ENCODE data around the gene PAK4. TPM values are rescaled to one million over a fixed set of nuclear protein-coding genes. Genes with fewer than 3 reads are reported as not detected.
A peak's percentile ranks its signal among the peaks of the same experiment; 100 is the strongest.

Gene PAK4
- polyA plus RNA-seq, 5 donors, result 32.3 to 71.0 (median 52.4) TPM

DNA sequence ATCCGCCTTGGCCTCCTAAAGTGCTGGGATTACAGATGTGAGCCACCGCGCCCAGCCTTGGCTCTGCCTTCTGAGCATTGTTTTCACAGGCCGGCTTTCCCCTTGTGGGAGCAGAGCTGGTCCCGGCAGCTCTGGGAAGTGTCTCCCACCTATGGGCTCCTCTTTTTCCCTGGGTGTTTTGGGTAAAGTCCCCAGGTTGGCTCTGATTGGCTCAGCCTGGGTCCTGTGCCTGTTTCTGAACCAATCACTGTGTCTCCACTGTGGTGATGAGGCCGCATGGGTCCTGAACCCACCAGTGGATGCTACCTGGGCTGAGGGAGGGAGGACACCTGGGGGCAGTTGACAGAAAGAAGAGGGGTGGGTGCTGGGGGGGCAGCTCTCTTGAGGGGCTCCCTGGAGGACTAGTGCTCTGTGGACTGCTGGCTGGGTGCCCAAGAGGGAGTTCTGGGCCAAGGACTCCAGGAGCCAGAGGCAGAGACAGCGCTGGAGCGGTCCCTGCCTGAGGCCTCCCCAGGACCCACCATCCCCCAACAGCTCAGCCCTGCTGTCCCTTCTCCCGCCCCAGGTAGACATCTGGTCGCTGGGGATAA is 51.6 kb downstream of the PAK4 start:
- DNase-seq, result no peak

DNA sequence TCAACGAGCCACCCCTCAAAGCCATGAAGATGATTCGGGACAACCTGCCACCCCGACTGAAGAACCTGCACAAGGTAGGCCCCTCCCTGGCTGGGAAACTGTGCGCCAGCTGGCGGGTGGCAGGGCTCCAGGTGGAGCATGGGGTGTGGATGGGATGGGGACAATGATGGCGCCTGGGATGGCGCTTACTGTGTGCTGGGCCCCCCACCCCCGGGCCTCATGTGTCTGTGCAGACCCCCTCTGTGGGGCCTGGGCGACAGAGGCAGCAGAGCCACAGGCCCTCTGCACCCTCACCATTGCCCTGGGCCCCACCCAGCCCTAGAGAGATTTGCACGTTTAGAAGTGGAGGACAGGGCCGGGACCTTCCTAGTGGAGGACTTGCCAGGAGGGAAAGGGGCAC is 52.1 kb downstream of the PAK4 start:
- DNase-seq, result no peak

DNA sequence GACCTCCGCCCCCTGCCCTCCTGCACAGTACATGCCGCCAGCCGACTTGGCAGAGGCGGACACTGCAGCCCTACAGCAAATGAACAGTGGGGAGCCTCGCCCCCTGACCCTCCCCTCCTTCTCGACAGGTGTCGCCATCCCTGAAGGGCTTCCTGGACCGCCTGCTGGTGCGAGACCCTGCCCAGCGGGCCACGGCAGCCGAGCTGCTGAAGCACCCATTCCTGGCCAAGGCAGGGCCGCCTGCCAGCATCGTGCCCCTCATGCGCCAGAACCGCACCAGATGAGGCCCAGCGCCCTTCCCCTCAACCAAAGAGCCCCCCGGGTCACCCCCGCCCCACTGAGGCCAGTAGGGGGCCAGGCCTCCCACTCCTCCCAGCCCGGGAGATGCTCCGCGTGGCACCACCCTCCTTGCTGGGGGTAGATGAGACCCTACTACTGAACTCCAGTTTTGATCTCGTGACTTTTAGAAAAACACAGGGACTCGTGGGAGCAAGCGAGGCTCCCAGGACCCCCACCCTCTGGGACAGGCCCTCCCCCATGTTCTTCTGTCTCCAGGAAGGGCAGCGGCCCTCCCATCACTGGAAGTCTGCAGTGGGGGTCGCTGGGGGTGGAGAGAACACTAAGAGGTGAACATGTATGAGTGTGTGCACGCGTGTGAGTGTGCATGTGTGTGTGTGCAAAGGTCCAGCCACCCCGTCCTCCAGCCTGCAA is 52.9 kb downstream of the PAK4 start:
- no peak for DNase-seq

DNA sequence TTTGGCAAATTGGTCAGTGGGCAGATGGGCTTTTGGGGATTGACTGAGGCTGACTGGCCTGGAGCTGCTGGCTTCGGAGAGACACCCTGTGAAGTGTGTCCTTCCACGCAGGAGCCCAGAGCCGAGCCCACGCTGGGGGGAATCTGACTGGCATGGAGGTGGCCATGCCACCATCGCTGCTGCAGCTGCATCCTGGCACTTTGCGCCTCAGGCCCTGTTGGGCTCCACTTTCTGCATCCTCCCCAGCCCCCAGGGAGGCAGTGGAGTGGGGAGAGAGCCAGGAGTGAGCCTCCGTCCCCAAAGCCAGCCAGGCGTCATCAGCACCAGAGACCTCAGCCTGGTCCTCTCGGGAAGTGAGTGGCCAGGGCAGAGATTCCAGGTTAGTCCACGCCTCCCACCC is 54.2 kb downstream of the PAK4 start:
- DNase-seq, result no peak

DNA sequence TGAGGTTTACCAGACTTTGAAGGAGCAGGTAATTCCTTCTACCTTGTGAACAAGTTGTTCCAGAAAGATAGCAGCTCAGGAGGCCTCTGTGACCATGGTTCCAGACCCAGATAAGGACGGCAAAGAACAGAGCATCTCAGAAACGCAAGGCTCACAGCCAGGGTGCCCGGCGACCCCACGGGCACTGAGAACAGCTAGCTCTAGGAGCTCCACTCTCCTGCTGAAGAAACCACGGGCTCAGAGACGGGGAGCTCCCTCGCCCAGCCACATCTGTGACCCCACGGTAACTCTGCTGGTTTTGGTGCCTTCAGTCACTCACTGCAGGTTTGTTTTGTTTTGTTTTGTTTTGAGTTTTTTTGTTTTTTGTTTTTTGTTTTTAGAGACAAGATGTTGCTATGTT is 55.2 kb downstream of the PAK4 start:
- no peak for DNase-seq

DNA sequence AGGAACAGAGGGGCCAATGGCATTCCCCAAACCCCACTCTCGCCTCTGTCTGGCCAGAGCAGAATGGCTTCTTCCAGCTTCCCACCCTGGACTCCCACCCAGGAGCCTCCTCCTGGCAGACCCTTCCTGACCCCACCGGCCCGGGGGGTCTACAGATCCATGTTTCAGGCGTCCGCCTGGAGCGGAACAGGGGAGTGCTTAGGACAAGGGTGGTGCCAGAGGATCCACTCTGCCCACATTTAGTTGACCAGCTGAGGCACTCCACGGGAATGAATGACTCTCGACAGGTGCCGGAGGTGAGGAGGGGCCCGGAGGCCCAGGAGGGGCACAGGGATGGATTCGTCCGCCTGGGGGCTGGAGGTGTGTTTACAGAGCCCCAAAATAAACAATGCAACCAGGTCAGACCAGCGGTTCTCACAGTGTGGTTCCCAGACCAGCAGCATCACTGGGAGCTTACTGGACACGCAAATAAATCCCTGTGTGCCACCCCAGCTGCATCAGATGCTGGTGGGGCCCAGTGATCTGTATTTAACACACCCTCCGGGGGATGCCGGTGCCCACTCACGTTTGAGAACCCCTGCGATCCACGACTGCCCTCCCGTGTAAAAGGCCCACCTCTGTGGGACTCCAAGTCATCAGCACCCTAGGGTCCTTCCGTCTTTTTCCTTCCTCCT is 56.1 kb downstream of the PAK4 start:
- DNase-seq, result no peak

DNA sequence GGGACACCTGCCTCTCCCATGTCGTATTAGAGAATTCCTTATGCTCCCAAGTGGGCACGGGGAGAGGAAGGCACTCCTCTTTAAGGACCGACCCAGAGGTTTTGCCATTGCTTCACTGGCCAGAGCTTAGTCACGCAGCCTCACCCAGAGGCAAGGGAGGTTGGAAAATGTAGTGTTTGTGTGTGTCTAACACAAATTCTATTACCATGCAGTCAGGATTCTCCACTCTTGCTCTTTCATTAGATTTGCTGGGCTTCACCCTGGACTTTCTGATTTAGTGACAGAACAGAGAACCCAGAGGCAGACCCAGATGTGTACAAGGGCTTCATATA is 56.6 kb downstream of the PAK4 start:
- no peak for DNase-seq

DNA sequence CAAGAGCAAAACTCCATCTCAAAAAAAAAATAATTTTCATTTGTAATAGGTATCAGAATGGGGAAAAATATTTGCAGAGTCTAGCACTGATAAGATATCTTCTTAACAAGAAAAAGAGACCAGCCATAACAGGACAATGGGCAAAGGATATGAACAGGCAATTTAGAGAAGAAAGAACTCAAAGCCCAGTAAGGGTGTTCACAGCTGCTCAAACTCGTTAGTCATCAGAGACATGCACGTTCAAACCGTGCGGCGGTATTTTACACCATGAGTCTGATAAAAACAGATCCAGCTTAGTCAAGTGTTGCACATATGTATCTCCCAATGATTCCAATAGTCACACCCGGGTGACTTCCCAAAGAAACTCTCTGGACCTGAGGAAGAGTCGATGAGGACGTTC is 57.5 kb downstream of the PAK4 start:
- no peak for DNase-seq

DNA sequence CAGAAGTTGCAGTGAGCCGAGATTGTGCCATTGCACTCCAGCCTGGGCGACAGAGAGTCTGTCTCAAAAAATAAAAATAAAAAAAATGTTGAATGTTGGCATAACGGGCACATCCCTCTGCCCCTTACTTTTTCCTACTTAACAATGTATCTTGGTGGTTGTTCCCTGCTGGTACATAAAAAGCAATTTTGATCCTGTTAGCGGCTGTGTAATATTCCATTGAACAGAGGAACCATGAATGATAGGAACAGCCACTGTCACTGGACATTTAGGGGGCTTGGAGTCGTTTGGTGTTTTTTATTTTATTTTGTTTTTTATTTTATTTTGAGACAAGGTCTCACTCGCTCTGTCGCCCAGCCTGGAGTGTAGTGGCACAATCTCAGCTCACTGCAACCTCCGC is 60.8 kb downstream of the PAK4 start:
- no peak for DNase-seq

DNA sequence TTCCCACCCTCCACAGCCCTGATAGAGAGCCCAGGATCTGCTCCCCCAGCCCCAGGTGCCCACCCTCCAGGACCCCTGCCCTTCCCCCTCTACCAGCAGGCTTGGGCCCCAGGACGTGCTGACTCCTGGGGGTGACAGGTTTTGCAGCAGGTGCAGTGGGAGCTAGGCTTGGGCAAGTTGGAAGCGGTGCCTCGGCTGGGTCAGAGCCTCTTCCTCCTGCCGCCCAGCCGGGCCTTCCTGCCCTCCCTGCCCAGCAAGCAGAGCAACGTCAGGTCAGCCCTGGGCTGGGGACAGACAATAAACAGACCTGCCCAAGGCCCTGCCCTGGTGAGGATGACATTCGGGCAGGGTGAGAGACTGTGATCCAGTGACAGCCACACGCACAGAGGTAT is 62.0 kb downstream of the PAK4 start:
- DNase-seq, result no peak

DNA sequence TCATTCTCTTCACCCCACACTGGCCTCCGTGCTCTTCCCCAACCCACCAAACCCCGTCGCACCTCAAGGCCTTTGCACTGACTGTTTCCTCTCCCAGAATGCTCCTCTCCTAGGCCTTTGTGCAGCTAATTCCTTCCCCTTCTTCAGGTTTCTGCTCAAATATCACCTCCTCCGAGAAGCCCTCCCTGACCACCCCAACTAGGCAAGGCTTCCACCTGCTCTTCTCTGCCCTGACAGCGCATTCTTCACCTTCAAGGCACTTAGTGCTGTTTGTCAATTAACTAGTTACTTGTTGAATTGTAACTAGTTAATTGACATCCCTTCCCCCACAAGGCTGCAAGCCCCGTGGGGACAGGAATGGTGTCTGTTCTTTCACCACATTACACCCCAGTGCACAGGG is 63.4 kb downstream of the PAK4 start:
- no peak for DNase-seq

DNA sequence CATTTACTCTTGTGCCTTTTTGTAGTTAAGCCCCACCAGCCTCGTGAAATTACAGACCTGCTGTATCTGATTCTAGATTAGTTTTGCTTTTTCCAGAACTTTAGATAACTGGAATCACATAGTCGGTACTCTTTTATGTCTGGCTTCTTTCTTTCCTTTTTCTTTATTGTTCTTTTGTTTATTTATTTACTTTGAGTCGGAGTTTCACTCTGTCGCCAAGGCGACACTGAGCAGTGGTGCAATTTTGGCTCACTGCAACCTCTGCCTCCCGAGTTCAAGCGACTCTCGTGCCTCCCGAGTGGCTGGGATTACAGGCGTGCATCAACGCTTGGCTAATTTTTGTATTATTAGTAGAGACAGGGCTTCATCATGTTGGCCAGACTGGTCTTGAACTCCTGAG is 65.2 kb downstream of the PAK4 start:
- DNase-seq, result no peak

DNA sequence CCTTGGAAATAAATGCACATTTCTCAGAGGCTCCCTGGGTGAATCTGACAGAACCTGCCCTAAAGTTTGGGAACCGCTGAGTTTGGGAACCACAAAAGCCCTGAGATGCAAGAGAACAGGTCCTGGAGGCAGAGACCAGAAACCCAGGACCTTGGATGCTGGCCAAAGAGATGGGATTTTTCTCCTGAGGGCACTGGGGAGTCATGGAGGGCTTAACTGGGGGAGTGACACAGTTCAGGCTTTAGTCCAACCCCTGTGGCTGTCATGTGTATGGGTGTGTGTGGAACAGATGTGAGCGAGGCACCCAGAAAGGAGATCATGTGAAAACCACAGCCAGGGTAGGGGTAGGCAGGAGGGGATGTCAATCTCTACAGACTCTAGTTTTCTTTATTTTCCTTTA is 67.3 kb downstream of the PAK4 start:
- DNase-seq, result no peak

DNA sequence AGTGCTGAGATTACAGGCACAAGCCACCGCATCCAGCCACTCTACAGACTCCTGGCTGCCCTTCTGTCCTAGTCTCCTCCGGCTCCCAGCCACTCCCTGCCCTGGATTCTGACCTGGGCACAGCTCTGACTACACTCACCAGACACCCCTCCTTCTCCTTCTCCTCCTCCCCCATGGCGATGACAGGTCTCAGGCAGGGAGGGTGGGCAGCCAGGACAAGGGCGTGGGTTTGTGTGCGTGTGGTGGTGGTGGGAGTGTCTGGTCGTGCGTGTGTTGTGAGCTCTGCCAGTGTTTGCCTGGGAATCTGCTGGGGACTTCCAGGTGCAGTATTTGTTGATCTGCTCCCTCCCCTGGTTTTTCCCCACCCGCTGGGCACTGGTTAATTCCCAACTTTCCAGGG is 68.2 kb downstream of the PAK4 start:
- DNase-seq, result no peak

DNA sequence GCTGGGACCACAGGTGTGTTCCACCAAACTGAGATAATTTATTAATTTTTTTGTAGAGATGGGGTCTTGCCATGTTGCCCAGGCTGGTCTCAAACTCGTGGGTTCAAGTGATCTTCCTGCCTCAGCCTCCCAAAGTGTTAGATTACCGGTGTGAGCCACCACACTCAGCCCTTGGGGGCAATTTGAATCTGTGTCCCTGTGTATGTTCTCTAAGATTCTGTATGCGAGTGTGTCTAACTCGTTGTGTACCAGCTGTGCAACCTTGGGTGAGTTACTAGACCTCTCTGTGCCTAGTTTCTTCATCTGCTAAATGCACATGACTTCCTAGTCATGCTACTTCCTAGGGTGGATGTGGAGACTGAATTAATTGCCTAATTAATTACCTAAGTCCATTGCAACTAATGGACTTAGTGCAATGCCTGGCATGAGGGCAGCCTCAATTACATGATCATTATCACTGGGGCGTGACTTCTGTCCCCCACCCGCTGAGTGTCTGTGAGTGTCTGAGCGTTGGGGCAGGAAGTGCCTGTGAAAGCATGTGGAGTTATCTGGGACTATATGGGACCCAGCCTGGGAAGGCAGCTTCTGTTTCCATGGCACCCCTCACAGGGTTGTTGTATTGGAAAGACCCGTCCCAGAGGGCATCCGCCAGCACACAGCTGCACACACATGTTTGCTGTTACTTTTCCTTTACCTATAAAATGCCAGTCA is 69.4 kb downstream of the PAK4 start:
- DNase-seq, result no peak

DNA sequence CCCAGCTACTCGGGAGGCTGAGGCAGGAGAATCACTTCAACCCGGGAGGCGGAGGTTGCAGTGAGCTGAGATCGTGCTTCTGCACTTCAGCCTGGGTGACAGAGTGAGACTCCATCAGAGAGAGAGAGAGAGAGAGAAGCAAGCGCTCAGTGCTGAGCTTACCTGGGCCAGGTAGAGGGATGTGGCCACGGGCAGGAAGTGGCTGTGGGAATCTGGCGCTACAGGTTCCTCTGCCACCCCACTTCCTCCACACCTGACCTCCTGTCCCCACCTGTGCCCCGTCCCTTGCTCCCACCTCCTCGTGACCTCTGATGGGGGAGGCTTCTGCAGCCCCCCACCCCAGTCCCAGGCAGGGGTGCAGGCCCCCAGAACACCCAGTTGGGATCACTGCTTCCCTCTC is 70.2 kb downstream of the PAK4 start:
- no peak for DNase-seq

DNA sequence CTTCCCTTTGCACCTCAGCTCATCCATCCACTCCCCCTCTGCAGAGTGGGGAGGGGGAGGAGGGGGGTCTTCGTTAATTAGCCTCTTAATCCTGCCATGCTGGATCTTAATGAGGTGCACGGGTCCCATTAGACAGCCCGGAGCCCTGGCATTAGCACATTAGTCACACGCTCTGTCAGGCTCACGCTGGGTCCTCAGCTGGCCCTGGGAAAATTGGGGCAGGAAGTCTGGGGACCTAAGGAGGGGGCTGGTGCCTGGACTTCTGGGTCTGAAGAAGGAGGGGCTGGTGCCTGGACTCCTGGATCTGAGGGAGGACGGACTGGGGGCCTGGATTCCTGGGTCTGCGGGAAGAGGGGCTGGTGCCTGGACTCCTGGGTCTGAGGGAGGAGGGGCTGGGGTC is 70.7 kb downstream of the PAK4 start:
- no peak for DNase-seq

DNA sequence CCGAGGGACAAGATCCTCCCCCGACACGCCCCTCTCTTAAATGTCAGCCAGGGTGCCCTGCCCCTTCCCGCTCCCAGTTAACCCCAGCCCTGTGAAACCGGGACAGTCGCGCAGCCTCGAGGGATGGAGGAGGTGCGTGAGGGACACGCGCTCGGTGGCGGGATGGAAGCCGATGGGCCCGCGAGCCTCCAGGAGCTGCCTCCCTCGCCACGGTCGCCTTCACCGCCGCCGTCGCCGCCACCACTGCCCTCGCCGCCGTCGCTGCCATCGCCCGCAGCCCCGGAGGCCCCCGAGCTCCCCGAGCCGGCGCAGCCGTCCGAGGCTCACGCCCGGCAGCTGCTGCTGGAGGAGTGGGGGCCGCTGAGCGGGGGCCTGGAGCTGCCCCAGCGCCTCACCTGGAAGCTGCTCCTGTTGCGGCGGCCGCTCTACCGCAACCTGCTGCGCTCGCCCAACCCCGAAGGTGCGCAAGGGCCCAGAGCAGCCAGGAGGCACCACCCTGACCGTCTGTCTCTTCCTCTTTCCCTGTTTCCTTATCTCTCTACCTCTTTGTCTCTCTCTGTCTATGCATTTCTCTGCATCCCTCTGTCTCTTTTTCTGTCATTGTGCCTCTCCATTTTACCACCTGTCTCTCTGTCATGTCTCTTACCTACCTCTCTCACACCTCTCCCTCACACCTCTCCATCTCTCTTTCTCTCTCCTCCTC is 71.4 kb downstream of the PAK4 start, which contains the start of gene NCCRP1:
TSS of gene NCCRP1 (plus strand) at position 105 of the 703 bp plus-strand sequence. CDS start at position 124, 19 bp downstream.
- no peak for DNase-seq

DNA sequence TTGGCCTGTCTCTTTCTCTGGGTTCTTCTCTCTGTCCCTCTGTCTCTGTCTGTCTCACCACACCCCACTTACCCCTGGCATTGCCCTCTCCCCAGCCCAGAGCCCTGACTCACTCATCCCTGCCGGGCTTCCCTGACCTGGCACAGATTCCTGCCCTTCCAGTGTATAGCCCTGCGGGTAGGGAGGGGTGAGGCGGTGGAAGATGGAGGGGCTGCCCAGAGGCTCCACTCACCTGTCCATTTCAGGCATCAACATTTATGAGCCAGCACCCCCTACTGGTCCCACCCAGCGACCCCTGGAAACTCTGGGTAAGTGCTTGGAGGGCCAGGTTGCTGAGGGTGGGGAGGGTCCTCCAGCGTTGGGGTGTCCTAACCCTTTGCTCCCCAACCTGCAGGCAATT is 72.2 kb downstream of the PAK4 start:
- DNase-seq, result no peak

DNA sequence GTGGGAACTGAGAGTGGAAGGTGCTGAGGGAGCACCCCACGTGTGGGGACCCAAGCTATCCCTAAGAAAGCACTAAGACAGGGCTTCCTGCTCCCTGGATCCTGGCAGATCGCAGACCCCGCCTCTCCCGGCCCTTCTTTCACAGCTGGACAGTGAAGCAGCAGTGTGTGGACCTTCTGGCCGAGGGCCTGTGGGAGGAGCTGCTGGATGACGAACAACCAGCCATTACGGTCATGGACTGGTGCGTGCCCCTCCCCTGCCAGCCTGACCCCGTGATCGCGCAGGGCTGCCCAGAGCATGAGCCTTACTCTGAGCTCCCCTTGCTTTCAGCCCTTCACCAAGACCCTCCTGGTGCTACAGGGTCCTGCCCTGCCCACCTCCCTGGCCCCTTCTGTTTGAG is 73.4 kb downstream of the PAK4 start:
- DNase-seq, result peak; percentile 28 to 40

DNA sequence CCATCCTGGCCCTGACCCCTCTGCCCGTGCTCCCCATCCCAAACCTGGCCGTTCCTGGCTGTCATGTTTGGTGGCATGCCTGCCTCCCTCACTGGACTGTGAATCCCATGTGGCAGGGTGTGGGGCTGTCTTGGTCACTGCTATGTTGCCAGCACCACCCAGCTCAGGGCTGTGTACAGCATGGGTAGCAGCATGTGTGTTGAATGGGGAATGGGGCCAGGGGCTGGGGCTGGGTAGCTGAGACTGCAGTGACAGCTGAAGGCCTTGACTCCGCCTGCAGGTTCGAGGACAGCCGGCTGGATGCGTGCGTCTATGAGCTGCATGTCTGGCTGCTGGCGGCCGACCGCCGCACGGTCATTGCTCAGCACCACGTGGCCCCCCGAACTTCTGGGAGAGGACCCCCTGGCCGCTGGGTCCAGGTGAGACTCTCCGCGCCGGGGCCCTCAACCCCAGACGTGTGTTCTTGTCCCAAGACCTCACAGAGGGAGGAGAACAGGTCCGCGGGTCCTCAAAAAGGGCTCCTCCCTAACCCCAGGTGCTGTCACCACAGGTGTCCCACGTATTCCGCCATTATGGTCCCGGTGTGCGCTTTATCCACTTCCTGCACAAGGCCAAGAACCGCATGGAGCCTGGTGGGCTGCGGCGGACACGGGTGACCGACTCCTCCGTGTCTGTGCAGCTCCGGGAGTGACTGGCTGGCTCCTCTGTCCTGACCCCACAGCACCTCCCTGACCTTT is 74.6 kb downstream of the PAK4 start:
- DNase-seq, result no peak

DNA sequence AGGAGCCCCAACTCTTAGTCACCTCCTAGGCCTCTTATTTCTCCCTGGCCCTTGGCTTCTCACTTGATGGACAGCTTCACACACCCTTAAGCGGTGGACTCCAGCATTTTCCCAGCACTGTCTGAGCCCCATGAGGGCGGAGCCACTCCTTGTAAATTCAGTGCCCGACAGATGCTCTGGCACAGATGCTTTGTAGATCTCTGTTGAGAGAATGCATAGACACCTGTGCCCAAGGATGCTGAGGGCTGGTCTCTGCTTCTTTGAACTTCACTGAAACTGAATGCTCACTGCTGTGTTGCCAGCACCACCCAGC is 75.2 kb downstream of the PAK4 start:
- DNase-seq, result no peak
